ENCODE results near the gene CACNA2D2.

CACNA2D2 gene

GRCh38 chr3:50334339-50335075 lies 168.9 kb downstream of the CACNA2D2 start:
- no peaks in the 10 kb centered on the region for H3K9me3 Mint-ChIP-seq
- no peaks in the 10 kb centered on the region for H3K27me3 Mint-ChIP-seq
- DNase-seq, result no peak
- H3K4me1 Mint-ChIP-seq (ENCODE audit: low read depth), result peaks cover 50% of the 10 kb centered on the region
- peaks cover 94% of the 10 kb centered on the region for H3K36me3 Mint-ChIP-seq (ENCODE audit: low read depth)
- H3K27ac Mint-ChIP-seq, result peak overlapping the region; percentile 95
- peak overlapping the region; percentile 60 for H3K4me3 Mint-ChIP-seq

- H3K4me3 Mint-ChIP-seq, result peak overlapping the region; percentile 60
- peaks cover 48% of the 10 kb centered on the region for H3K4me1 Mint-ChIP-seq (ENCODE audit: low read depth)
- H3K27ac Mint-ChIP-seq, result peak overlapping the region; percentile 95
- no peaks in the 10 kb centered on the region for H3K9me3 Mint-ChIP-seq
- H3K36me3 Mint-ChIP-seq (ENCODE audit: low read depth), result peaks cover 94% of the 10 kb centered on the region
- DNase-seq, result no peak
- no peaks in the 10 kb centered on the region for H3K27me3 Mint-ChIP-seq
These were observed 169.6 kb downstream of the CACNA2D2 start for GRCh38 chr3:50333744-50334328.

GRCh38 chr3:50331364-50331907 lies 172.0 kb downstream of the CACNA2D2 start:
- Mint-ChIP-seq H3K4me3 (no peak overlapping the region), H3K4me1 (ENCODE audit: low read depth) (peaks cover 54% of the 10 kb centered on the region), H3K36me3 (ENCODE audit: low read depth) (peaks cover 90% of the 10 kb centered on the region), H3K27me3 (no peaks in the 10 kb centered on the region), H3K27ac (no peak overlapping the region), H3K9me3 (no peaks in the 10 kb centered on the region)
- no peak for DNase-seq

GRCh38 chr3:50330330-50330729 lies 173.1 kb downstream of the CACNA2D2 start:
- Mint-ChIP-seq H3K27ac (peak overlapping the region; percentile 40), H3K36me3 (ENCODE audit: low read depth) (peaks cover 90% of the 10 kb centered on the region), H3K4me3 (no peak overlapping the region), H3K4me1 (ENCODE audit: low read depth) (peaks cover 47% of the 10 kb centered on the region), H3K27me3 (no peaks in the 10 kb centered on the region), H3K9me3 (no peaks in the 10 kb centered on the region)
- no peak for DNase-seq

- DNase-seq, result peak; percentile 94
- H3K4me1 Mint-ChIP-seq (ENCODE audit: low read depth), result peaks cover 34% of the 10 kb centered on the region
- H3K4me3 Mint-ChIP-seq, result peak within 1 kb of the TSS; percentile 89
- peaks cover 87% of the 10 kb centered on the region for H3K36me3 Mint-ChIP-seq (ENCODE audit: low read depth)
- H3K9me3 Mint-ChIP-seq, result no peaks in the 10 kb centered on the region
- peak within 1 kb of the TSS; percentile 94 for H3K27ac Mint-ChIP-seq
- H3K27me3 Mint-ChIP-seq, result no peaks in the 10 kb centered on the region
These were observed 175.3 kb downstream of the CACNA2D2 start, which contains the start of gene TUSC2 for GRCh38 chr3:50327943-50328691. Gene TUSC2 (minus strand): TSS chr3:50328223. CDS start chr3:50328099, 124 bp downstream.

GRCh38 chr3:50327129-50327528 lies 176.3 kb downstream of the CACNA2D2 start:
- H3K9me3 Mint-ChIP-seq, result no peaks in the 10 kb centered on the region
- H3K36me3 Mint-ChIP-seq (ENCODE audit: low read depth), result peaks cover 77% of the 10 kb centered on the region
- no peaks in the 10 kb centered on the region for H3K27me3 Mint-ChIP-seq
- H3K4me1 Mint-ChIP-seq (ENCODE audit: low read depth), result peaks cover 33% of the 10 kb centered on the region
- DNase-seq, result no peak
- peak overlapping the region; percentile 89 for H3K4me3 Mint-ChIP-seq
- H3K27ac Mint-ChIP-seq, result peak overlapping the region; percentile 80

- H3K9me3 Mint-ChIP-seq, result no peaks in the 10 kb centered on the region
- peak overlapping the region; percentile 89 for H3K4me3 Mint-ChIP-seq
- DNase-seq, result no peak
- peaks cover 33% of the 10 kb centered on the region for H3K4me1 Mint-ChIP-seq (ENCODE audit: low read depth)
- H3K36me3 Mint-ChIP-seq (ENCODE audit: low read depth), result peaks cover 68% of the 10 kb centered on the region
- no peaks in the 10 kb centered on the region for H3K27me3 Mint-ChIP-seq
- H3K27ac Mint-ChIP-seq, result peak overlapping the region; percentile 40
These were observed 177.3 kb downstream of the CACNA2D2 start for GRCh38 chr3:50326182-50326541.

GRCh38 chr3:50325497-50326181 lies 177.8 kb downstream of the CACNA2D2 start:
- Mint-ChIP-seq H3K4me1 (ENCODE audit: low read depth) (peaks cover 34% of the 10 kb centered on the region), H3K27me3 (no peaks in the 10 kb centered on the region), H3K36me3 (ENCODE audit: low read depth) (peaks cover 64% of the 10 kb centered on the region), H3K9me3 (no peaks in the 10 kb centered on the region), H3K4me3 (no peak overlapping the region), H3K27ac (peak overlapping the region; percentile 67)
- no peak for DNase-seq

- H3K27ac Mint-ChIP-seq, result peak overlapping the region; percentile 67
- no peak for DNase-seq
- H3K4me3 Mint-ChIP-seq, result no peak overlapping the region
- H3K9me3 Mint-ChIP-seq, result no peaks in the 10 kb centered on the region
- H3K4me1 Mint-ChIP-seq (ENCODE audit: low read depth), result peaks cover 39% of the 10 kb centered on the region
- no peaks in the 10 kb centered on the region for H3K27me3 Mint-ChIP-seq
- peaks cover 60% of the 10 kb centered on the region for H3K36me3 Mint-ChIP-seq (ENCODE audit: low read depth)
These were observed 178.3 kb downstream of the CACNA2D2 start for GRCh38 chr3:50325113-50325480.

- H3K4me3 Mint-ChIP-seq, result no peak overlapping the region
- DNase-seq, result peak; percentile 74
- no peaks in the 10 kb centered on the region for H3K27me3 Mint-ChIP-seq
- peak overlapping the region; percentile 67 for H3K27ac Mint-ChIP-seq
- H3K4me1 Mint-ChIP-seq (ENCODE audit: low read depth), result peaks cover 45% of the 10 kb centered on the region
- H3K9me3 Mint-ChIP-seq, result no peaks in the 10 kb centered on the region
- peaks cover 59% of the 10 kb centered on the region for H3K36me3 Mint-ChIP-seq (ENCODE audit: low read depth)
These were observed 178.9 kb downstream of the CACNA2D2 start for GRCh38 chr3:50324351-50325112.

GRCh38 chr3:50323614-50324199 lies 179.7 kb downstream of the CACNA2D2 start:
- Mint-ChIP-seq H3K27ac (peak overlapping the region; percentile 71), H3K4me3 (no peak overlapping the region), H3K36me3 (ENCODE audit: low read depth) (peaks cover 60% of the 10 kb centered on the region)

GRCh38 chr3:50323092-50323600 lies 180.3 kb downstream of the CACNA2D2 start:
- H3K27ac Mint-ChIP-seq, result peak overlapping the region; percentile 71
- H3K4me3 Mint-ChIP-seq, result no peak overlapping the region
- DNase-seq, result no peak
- H3K4me1 Mint-ChIP-seq (ENCODE audit: low read depth), result peaks cover 49% of the 10 kb centered on the region
- H3K27me3 Mint-ChIP-seq, result no peaks in the 10 kb centered on the region
- peaks cover 60% of the 10 kb centered on the region for H3K36me3 Mint-ChIP-seq (ENCODE audit: low read depth)
- H3K9me3 Mint-ChIP-seq, result no peaks in the 10 kb centered on the region

More at GRCh38 chr3:50323614-50324199, 179.7 kb downstream of the CACNA2D2 start:
- H3K9me3 Mint-ChIP-seq, result no peaks in the 10 kb centered on the region
- H3K27me3 Mint-ChIP-seq, result no peaks in the 10 kb centered on the region
- H3K4me1 Mint-ChIP-seq (ENCODE audit: low read depth), result peaks cover 49% of the 10 kb centered on the region
- DNase-seq, result no peak

GRCh38 chr3:50322386-50323091 lies 180.9 kb downstream of the CACNA2D2 start, which contains the start of gene HYAL2:
Gene HYAL2 (minus strand): TSS chr3:50322745. CDS start chr3:50320489, 2,256 bp downstream.
- Mint-ChIP-seq H3K4me3 (peak within 1 kb of the TSS; percentile 83), H3K36me3 (ENCODE audit: low read depth) (peaks cover 62% of the 10 kb centered on the region), H3K9me3 (no peaks in the 10 kb centered on the region), H3K27me3 (no peaks in the 10 kb centered on the region), H3K27ac (peak within 1 kb of the TSS; percentile 98), H3K4me1 (ENCODE audit: low read depth) (peaks cover 48% of the 10 kb centered on the region)
- no peak for DNase-seq
